ENCODE results near the gene SEZ6L.

Gene SEZ6L

GRCh38 chr22:26169315-26170111 is at the start of gene SEZ6L:
TSS of gene SEZ6L (plus strand) at chr22:26169462. CDS start at chr22:26169670, 208 bp downstream.
- DNase-seq, result no peak

GRCh38 chr22:26122920-26123468 is 46.3 kb upstream of the SEZ6L start:
- no peak for DNase-seq

- peak; percentile 3 for DNase-seq
Measured at GRCh38 chr22:26124991-26125725, 44.1 kb upstream of the SEZ6L start.

- peak; percentile 2 for DNase-seq
Measured at GRCh38 chr22:26127126-26127525, 42.1 kb upstream of the SEZ6L start.

GRCh38 chr22:26127556-26127955 is 41.7 kb upstream of the SEZ6L start:
- no peak for DNase-seq

- no peak for DNase-seq
Measured at GRCh38 chr22:26131589-26132154, 37.6 kb upstream of the SEZ6L start.

GRCh38 chr22:26134654-26135330 is 34.5 kb upstream of the SEZ6L start:
- DNase-seq, result no peak

GRCh38 chr22:26135806-26136205 is 33.5 kb upstream of the SEZ6L start:
- DNase-seq, result no peak

GRCh38 chr22:26139310-26139709 is 30.0 kb upstream of the SEZ6L start:
- peak; percentile 22 for DNase-seq

- DNase-seq, result no peak
Measured at GRCh38 chr22:26141831-26142230, 27.4 kb upstream of the SEZ6L start.

- DNase-seq, result peak; percentile 56
Measured at GRCh38 chr22:26143806-26144325, 25.4 kb upstream of the SEZ6L start.

- DNase-seq, result no peak
Measured at GRCh38 chr22:26159886-26160285, 9.4 kb upstream of the SEZ6L start.

- DNase-seq, result no peak
Measured at GRCh38 chr22:26161746-26162145, 7.5 kb upstream of the SEZ6L start.

- DNase-seq, result no peak
Measured at GRCh38 chr22:26162926-26163325, 6.3 kb upstream of the SEZ6L start.

- no peak for DNase-seq
Measured at GRCh38 chr22:26164174-26164573, 5.1 kb upstream of the SEZ6L start.

- no peak for DNase-seq
Measured at GRCh38 chr22:26168330-26168851, 871 bp upstream of the SEZ6L start.

- DNase-seq, result no peak
Measured at GRCh38 chr22:26168939-26169314, 335 bp upstream of the SEZ6L start.

GRCh38 chr22:26170112-26170492 is 840 bp downstream of the SEZ6L start:
- no peak for DNase-seq

GRCh38 chr22:26170795-26171580 is 1.7 kb downstream of the SEZ6L start:
- DNase-seq, result no peak

- DNase-seq, result peak; percentile 23
Measured at GRCh38 chr22:26172389-26172990, 3.2 kb downstream of the SEZ6L start.

- no peak for DNase-seq
Measured at GRCh38 chr22:26174280-26174679, 5.0 kb downstream of the SEZ6L start.

Measured in DMS79 treated with DMSO at 0.1 percent for 48 hours (cell line).